LHCN-M2 (cell line): ENCODE data around the gene PLBD2. TPM values are rescaled to one million over a fixed set of nuclear protein-coding genes. Genes with fewer than 3 reads are reported as not detected.

Experiments
- DNase-seq: peaks from one replicate; pipeline ENCODE4 v3.0.0-alpha.2; 2012; ENCODE audit warnings: low read depth
- total RNA-seq: library from RNA; depleted of rRNA; stranded (reverse); fragments of >200 nt; gene quantifications from 2 replicates; pipeline ENCODE4 v1.2.3, GENCODE V29; 2014

The PLBD2 gene
- total RNA-seq, 1 experiment from 2014 or later = 32.0 TPM

DNA sequence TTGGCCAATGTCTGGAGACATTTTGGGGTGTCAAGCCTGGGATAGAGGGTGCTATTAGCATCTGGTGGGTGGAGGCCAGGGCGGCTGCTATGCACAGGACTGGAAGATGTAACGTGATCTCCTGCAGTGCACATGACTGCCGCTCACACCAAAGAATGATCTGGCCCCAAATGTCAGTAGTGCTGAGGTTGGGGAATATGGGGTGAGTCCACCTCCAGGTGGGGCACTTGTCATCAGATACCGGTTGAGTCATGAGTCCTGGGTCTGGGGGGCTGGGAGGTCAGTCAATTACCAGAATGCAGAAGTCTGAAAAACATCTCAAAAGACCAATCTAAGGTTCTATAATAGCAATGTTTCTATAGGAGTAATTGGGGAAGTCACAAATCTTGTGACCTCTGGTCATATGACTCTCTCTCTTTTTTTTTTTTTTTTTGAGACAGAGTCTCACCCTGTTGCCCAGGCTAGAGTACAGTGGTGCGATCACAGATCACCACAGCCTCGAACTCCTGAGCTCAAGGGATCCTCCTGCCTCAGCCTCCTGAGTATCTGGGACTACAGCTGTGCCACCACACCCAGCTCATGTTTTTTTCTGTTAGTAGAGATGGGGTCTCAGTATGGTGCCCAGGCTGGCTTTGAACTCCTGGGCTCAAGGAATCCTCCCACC lies 57.8 kb downstream of the PLBD2 start:
- DNase-seq = peak; percentile 22

DNA sequence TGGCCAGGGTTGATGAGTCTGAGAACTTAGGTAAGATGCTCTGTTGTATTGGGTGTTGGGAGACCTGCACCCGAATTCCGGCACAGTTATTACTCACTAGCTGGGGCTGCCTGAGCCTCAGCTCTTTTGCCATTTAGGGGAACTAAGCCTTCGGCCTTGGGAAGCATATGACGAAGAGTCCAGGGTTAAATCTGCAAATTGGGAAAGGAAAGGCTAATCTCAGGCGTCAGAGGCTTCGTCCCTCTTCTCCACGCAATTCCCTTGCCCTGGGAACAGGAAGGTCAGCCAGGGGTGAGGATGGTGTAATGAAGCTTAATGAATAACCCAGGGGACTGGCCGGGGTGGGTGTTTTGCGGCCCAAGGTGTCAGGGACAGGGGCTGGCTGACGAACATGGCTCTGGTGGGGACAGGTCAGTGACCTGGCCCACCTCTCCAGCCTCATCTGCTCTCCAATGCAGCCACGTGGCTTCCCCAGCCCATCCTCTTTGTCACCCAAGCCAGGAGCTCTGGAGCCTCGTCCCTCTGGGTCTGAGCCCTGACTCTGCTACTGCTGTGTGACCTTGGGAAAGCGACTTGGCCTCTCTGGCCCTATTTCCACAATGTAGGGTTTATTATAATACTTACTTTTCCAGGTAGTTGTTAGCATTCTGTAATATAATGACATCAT lies 60.0 kb downstream of the PLBD2 start:
- DNase-seq = peak; percentile 7

- DNase-seq = no peak
Observed at GRCh38 chr12:113420996-113421595, 62.7 kb downstream of the PLBD2 start.

GRCh38 chr12:113422030-113422885 lies 63.9 kb downstream of the PLBD2 start, which contains the start of gene SDSL:
TSS of gene SDSL (plus strand) at chr12:113422380. CDS start at chr12:113427983, 5,603 bp downstream.
- DNase-seq = peak; percentile 94

GRCh38 chr12:113422886-113423669 lies 64.7 kb downstream of the PLBD2 start:
- DNase-seq = peak; percentile 25

DNA sequence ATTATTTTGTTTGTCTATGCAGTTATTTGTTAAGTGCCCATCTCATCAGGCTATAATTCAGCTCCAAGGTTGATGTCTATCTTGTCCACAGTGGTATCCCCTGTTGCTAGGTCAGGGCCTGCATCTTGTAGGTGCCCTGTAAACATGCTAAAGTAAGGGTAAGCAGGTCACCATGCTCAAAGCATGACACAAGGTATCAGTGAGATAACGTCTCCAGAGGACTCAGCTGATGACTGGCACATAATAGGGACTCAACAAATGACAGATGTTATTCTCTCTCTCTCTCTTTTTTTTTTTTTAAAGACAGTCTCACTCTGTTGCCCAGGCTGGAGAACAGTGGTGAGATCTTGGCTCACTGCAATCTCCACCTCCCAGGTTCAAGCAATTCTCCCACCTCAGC lies 66.1 kb downstream of the PLBD2 start:
- DNase-seq = no peak

DNA sequence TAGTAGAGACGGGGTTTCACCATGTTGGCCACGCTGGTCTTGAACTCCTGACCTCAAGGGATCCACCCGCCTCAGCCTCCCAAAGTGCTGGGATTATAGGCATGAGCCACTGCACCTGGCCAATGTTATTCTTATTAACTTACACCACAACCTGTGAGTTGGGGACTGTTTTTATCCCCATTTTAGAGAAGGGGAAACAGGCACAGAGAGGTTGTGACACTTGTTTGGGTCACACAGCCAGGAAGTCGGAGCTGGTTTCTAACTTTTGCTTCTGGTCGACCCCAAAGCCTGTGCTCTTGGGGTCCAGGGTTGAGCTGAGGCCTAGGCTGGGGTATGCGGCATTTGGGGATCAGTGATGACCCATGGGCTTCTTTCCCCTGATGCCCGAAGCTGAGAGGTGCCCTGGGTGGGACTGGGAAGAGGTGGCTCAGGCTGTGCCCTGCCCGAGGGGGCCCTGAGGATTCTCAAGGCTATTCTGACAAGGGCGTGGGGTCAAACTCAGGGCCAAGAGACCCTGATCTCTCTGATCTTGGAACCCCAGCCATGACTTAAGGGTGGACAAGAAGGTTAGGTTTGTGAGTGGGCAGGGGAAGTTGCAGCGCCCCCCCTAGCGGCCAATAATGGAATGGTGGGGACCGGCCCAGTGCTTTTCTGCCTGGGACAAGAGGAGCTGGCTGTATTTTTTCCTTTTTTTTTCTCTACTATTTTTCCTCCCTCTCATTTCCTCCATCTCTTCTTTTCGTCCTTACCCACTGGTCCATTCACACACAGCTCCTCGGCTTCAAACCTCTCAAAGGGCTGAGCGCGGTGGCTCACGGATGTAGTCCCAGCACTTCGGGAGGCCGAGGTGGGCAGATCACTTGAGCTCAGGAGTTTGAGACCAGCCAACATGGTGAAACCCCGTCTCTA lies 66.8 kb downstream of the PLBD2 start:
- peak; percentile 50 for DNase-seq

DNA sequence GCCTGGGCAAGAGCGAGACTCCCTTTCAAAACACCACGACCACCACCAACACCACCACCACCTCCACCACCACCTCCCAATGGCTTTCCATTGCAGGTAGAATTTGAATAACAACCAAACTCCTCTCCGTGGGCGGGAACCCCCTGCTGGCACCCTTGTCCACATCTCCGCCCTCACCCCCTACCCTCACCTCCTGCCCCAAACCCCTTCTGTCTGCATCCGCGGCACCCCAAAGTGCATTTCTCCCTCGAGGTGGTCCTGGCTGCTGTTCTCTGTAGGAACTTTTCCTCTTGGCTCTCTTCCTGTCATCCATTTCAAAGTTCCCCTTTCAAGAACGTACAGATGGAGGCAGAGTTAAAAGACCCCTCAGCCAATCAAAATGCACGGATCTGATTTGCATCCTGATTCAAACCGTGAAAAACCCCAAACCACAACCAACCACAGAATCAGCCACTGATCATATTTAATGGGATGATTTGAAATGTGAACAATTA lies 67.6 kb downstream of the PLBD2 start:
- no peak for DNase-seq

GRCh38 chr12:113427882-113428281 lies 69.5 kb downstream of the PLBD2 start:
- no peak for DNase-seq

- no peak for DNase-seq
Observed at GRCh38 chr12:113428482-113428881, 70.1 kb downstream of the PLBD2 start.

GRCh38 chr12:113432986-113433385 lies 74.6 kb downstream of the PLBD2 start:
- DNase-seq = no peak

DNA sequence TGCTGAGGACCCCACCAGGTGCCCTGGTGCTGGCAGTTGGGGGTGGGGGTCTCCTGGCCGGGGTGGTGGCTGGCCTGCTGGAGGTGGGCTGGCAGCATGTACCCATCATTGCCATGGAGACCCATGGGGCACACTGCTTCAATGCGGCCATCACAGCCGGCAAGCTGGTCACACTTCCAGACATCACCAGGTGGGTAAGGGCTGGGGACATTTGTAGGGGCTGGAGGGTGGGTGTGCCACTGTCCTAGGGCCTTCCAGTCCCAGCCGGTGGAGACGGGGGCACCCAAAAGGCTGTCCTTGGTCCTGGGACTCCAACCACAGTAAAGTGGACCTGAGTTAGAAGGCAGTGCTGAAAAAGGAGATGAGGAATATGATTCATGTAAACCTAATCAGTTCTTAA lies 77.0 kb downstream of the PLBD2 start:
- no peak for DNase-seq

DNA sequence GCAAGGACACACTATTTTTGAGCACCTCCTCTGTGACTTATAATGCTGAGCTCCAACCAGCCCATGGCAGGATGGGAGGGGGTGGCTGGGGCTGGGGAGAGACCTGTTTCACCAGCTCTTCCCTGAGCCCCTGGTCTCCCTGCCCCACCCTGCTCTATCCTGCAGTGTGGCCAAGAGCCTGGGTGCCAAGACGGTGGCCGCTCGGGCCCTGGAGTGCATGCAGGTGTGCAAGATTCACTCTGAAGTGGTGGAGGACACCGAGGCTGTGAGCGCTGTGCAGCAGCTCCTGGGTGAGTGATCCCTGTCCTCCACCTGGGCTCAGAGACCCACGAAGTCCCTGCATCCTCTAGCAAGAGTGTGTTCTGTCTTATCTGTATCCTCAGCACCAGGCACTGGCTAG lies 78.2 kb downstream of the PLBD2 start:
- DNase-seq = no peak

DNA sequence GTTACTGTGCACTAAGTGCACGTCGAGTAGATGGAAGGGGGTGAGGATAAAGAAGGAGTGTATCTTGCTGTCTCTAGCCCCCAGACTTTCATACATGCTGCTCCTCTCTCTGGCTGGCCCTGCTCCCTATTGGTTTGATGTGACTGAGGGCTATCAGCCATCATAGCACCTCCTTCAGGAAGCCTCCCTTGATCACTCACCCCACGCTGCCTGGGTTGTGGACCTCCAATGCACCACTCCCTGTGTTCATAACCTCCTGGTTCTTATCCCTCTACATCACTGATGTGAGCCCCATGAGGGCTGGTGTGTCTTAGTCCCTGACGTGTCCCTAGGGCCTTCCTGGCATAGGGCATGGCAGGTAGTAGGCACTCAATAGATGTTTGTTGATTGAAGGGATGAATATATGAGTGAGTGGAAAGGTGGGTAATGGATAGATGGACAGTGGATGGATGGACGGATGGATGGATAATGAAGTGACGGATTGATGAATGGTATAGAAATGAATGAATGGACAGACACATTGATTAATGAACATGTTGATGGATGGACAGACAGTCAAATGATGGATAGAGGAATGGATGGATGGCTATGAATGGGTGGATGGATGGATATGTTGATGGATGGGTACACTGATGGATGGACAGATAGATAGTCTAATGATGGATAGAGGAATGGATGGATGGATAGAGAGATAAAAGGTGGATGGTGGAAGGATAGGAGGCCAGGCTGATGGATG lies 78.8 kb downstream of the PLBD2 start:
- DNase-seq = no peak

DNA sequence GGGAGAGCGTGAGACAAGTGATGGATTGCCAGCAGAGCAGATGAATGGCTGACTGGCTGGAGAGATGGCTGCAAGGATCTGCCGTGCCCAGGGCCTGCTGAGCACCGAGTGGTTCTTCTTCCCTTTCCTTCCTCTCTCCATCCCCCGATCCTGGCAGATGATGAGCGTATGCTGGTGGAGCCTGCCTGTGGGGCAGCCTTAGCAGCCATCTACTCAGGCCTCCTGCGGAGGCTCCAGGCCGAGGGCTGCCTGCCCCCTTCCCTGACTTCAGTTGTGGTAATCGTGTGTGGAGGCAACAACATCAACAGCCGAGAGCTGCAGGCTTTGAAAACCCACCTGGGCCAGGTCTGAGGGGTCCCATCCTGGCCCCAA lies 79.3 kb downstream of the PLBD2 start:
- no peak for DNase-seq

GRCh38 chr12:113438523-113439300 lies 80.3 kb downstream of the PLBD2 start:
- DNase-seq = no peak

DNA sequence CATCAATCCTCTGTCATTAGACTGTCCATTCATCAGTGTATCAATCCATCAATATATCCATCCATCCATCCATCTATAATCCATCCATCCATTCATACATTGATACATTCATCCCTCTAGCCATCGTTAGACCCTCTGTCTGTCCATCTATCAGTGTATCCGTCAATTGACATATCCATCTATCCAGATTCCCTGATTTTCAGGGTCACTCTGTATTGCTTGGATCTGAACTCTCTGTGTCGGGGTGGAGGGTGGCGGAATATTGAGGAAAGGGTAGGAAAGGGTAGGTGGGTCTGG lies 80.9 kb downstream of the PLBD2 start:
- no peak for DNase-seq

GRCh38 chr12:113439606-113440030 lies 81.2 kb downstream of the PLBD2 start:
- no peak for DNase-seq

DNA sequence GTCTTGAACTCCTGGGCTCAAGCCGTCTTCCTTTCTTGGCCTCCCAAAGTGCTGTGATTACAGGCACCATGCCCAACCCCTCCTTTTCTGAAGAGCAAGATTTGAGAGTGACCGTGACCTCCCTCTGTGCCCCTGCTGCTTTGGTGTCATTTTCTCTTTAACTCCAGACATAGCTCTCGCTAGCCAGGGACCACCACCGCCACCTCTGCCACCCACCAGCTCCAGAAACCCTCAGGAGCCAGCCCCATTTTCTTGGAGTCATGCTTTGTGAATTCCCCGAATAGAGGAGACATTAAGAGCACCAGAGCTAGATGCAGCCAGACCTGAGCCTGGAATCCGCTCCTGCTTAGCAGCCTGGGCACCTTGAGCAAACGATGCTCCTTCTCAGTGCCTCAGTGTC lies 81.9 kb downstream of the PLBD2 start:
- DNase-seq = no peak
